Left kidney (tissue), 2 donors: Measurements from ENCODE around the gene ALS2. TPM values are rescaled to one million over a fixed set of nuclear protein-coding genes. Genes with fewer than 3 reads are reported as not detected.

Source experiments
- DNase-seq: peaks from one replicate; pipeline ENCODE4 v3.0.0-alpha.2; 2013
- polyA plus RNA-seq: library from polyadenylated mRNA; unstranded; fragments of 120-200 nt; gene quantifications from one replicate; pipeline ENCODE4 v1.2.1, GENCODE V29; 2013; ENCODE audit not compliant: insufficient read length

The ALS2 gene
- polyA plus RNA-seq, 1 donor: 38.5 TPM

- DNase-seq: no peak
Measured at GRCh38 chr2:201758873-201759272, 21.9 kb downstream of the ALS2 start.

GRCh38 chr2:201758234-201758633 is 22.5 kb downstream of the ALS2 start:
- DNase-seq: no peak

GRCh38 chr2:201754717-201755415 is 25.9 kb downstream of the ALS2 start:
- no peak for DNase-seq

- DNase-seq: no peak
Measured at GRCh38 chr2:201751566-201751965, 29.2 kb downstream of the ALS2 start.

- no peak for DNase-seq
Measured at GRCh38 chr2:201746551-201746950, 34.2 kb downstream of the ALS2 start.

GRCh38 chr2:201735486-201735885 is 45.2 kb downstream of the ALS2 start:
- no peak for DNase-seq

- no peak for DNase-seq
Measured at GRCh38 chr2:201734111-201734510, 46.6 kb downstream of the ALS2 start.

GRCh38 chr2:201733544-201733943 is 47.2 kb downstream of the ALS2 start:
- no peak for DNase-seq

GRCh38 chr2:201730651-201731285 is 50.0 kb downstream of the ALS2 start:
- DNase-seq: no peak

- peak; percentile 12 for DNase-seq
Measured at GRCh38 chr2:201715459-201715858, 65.3 kb downstream of the ALS2 start.

GRCh38 chr2:201712726-201713125 is 68.0 kb downstream of the ALS2 start:
- no peak for DNase-seq

- DNase-seq: no peak
Measured at GRCh38 chr2:201709747-201710146, 71.0 kb downstream of the ALS2 start.

- DNase-seq: no peak
Measured at GRCh38 chr2:201709049-201709448, 71.7 kb downstream of the ALS2 start.

GRCh38 chr2:201707753-201708152 is 73.0 kb downstream of the ALS2 start:
- no peak for DNase-seq

GRCh38 chr2:201707142-201707541 is 73.6 kb downstream of the ALS2 start:
- DNase-seq: no peak

GRCh38 chr2:201704536-201704935 is 76.2 kb downstream of the ALS2 start:
- DNase-seq: no peak

- DNase-seq: no peak
Measured at GRCh38 chr2:201701646-201702045, 79.1 kb downstream of the ALS2 start.

- DNase-seq: no peak
Measured at GRCh38 chr2:201699416-201699815, 81.3 kb downstream of the ALS2 start.

GRCh38 chr2:201698588-201699226 is 82.0 kb downstream of the ALS2 start, which contains the start of gene MPP4:
TSS of gene MPP4 (minus strand) at chr2:201698644. CDS start at chr2:201693954, 4,690 bp downstream.
- DNase-seq: no peak

- no peak for DNase-seq
Measured at GRCh38 chr2:201697899-201698298, 82.8 kb downstream of the ALS2 start.

GRCh38 chr2:201696151-201696659 is 84.5 kb downstream of the ALS2 start:
- no peak for DNase-seq

- no peak for DNase-seq
Measured at GRCh38 chr2:201685156-201685555, 95.6 kb downstream of the ALS2 start.

GRCh38 chr2:201680743-201681142 is 100.0 kb downstream of the ALS2 start:
- DNase-seq: no peak
